GM13976 (cell line): Measurements from ENCODE around the gene NPFFR2.

Experiments used
- DNase-seq: peaks from one replicate; pipeline ENCODE4 v3.0.0; 2012; ENCODE audit warnings: low spot score
- in situ Hi-C: fragments of 300-500 bp; cut with MboI; formaldehyde crosslinking; loops from one replicate; pipeline ENCODE4 v1.12.0; 2022; ENCODE audit warnings: low sequenced_read_pairs, mixed read lengths, inconsistent platforms; ENCODE audit not compliant: unreplicated experiment
- TF ChIP-seq, protein P1 (sequence below): IDR thresholded peaks from 2 replicates; pipeline ENCODE4 v1.5.1; 2012; ENCODE audit warnings: borderline replicate concordance, mild to moderate bottlenecking; ENCODE audit not compliant: insufficient read depth; ENCODE audit errors: extremely low read depth, missing control alignments, control extremely low read depth

The NPFFR2 gene

DNA sequence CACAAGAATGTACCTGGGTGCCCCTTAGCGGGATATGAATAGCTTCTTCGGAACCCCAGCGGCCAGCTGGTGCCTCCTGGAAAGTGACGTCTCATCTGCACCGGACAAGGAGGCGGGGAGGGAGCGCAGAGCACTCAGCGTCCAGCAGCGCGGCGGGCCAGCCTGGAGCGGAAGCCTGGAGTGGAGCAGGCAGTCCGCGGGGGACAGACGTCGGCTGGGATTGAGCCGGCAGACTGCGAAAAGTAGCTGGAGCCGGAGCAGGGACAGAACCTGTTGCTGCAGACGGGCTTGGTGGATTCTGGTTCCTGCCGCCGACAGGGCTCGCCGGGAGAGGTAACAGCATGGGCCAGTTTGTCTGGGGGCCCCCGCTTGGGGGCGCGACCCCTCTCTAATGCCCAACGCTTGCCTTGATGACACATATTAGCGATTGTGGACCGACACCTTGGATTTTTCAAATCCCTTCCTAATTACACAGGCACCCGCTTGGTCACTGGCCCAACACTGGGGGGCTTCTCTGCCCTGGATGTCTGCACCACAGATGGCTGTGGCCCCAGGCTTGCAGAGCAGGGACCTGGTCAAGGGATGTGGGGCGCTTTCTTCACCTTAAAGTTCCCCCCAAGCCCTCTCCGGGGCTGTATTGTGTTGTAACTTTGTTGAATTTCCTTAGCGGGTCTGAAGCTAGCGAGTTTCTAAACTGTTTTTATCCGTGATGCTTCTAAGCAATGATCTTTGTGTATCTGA, at the start of gene NPFFR2:
Gene NPFFR2 (plus strand): TSS at position 133 of the 741 bp plus-strand sequence. CDS start 96,592 bp downstream, outside the sequence.
- DNase-seq, result peak; percentile 13
- in situ Hi-C loops, result no loop called here
- TF ChIP-seq, protein P1, sequence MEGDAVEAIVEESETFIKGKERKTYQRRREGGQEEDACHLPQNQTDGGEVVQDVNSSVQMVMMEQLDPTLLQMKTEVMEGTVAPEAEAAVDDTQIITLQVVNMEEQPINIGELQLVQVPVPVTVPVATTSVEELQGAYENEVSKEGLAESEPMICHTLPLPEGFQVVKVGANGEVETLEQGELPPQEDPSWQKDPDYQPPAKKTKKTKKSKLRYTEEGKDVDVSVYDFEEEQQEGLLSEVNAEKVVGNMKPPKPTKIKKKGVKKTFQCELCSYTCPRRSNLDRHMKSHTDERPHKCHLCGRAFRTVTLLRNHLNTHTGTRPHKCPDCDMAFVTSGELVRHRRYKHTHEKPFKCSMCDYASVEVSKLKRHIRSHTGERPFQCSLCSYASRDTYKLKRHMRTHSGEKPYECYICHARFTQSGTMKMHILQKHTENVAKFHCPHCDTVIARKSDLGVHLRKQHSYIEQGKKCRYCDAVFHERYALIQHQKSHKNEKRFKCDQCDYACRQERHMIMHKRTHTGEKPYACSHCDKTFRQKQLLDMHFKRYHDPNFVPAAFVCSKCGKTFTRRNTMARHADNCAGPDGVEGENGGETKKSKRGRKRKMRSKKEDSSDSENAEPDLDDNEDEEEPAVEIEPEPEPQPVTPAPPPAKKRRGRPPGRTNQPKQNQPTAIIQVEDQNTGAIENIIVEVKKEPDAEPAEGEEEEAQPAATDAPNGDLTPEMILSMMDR, result no peak

DNA sequence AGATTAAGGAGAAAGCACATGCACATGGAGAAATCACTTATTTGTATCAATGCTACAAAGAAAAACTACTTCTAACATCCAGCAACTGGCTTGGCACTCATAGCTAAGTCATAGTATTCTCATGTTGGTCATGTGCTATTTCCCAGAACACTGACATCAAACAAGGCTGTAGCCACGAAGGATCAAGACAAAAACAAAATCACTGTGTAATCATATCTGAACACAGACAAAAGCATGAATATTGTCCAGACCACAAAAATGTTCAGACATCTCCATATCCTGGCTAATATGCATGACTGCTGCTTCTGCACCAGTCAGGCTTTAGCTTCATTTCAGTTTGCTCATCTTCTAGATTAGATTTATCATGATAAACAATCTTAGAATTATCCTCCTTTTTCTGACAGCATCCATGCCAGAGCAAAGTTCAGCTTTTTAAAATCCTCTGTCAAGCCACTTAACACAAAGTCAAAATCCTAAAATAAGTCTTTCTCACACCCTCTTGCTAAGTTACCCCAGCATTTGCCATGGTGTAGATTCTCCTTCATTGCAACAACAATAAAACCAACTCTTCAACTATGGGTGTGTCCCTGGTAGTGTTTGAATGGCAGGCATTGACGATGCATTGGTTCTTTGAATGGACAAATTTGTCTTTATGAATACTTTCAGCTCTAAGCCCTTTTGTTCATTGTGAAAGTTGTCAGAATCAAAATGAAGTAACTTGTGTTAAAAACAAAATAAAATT, 39.1 kb upstream of the NPFFR2 start:
- in situ Hi-C loops, result no loop called here
- DNase-seq, result no peak
- TF ChIP-seq, protein P1, result no peak

DNA sequence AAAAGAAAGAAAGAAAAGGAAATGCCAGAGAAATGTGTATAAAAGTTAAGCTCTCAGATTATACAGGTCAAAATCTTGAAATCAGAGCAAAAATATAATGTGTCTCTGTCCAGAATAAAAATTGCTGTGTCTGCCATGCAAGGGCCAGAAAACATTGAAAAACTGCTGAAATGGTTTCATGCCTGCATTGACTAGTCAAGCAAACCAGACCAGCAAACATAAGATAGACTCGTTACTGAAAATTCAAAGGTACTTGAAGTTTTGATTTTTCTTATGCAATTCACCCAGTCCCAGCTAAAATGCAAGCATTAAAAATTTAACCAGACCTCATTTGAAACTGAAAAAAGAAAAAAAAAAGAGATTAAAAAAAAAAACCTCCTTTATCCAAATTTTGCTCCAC, 37.2 kb upstream of the NPFFR2 start:
- TF ChIP-seq, protein P1, result no peak
- in situ Hi-C loops, result no loop called here
- no peak for DNase-seq

DNA sequence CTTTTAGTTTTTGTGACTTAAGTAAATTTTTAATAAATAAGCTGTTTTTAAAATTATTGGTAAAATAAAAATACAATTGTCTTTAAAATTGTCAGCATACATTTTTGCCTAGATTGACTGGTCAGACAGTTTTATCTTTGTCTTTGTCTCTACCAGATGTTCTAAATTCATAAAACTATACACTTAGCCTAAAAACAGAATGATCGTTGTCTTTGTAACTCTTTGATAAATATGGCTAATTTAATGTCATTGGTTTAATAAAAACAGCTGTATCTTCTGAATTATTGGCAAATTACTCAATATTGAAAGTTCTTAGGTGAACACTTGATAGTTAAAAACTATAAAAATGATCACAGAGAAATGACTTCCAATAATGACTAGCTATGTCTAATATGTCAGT, 36.5 kb upstream of the NPFFR2 start:
- no peak for DNase-seq
- in situ Hi-C loops, result no loop called here
- TF ChIP-seq, protein P1, result no peak

DNA sequence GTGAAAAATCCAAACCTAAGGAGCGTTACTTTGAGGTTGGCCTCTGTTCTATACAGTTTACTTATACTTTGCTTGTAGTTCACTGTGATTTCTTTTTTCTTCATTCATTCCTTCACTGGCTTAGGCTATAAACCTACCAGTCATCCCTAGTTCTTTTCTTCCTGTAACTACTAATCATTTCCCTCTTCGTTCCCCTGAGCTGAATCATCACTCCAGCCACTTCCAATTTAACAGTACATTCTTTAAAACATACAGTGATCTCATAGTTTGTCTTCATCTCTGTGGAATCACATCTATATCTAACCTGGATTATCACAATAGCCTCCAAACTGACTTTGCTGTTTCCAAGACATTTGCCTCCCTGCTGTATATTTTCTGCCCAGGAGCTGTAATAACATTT, 25.2 kb upstream of the NPFFR2 start:
- TF ChIP-seq, protein P1, result no peak
- no peak for DNase-seq
- in situ Hi-C loops, result no loop called here

DNA sequence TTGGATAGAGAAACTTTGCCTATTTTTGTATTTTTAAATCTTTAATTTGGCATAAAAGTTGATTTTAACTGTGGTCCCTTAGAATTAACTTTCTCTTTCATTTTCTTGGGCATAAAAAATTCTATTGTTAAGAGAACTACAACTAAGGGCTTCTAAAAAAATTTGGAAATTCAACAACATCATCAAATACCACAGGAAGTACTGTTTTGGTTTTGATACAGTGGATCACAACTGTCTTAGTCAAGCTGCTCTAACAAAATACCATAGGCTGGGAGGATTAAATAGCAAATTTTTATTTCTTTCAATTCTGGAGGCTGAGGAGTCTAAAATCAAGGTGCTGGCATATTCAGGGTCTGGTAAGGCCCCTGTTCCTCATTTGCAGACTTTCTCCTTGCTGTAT, 19.9 kb upstream of the NPFFR2 start:
- in situ Hi-C loops, result no loop called here
- TF ChIP-seq, protein P1, result no peak

More for the DNA sequence above, 19.9 kb upstream of the NPFFR2 start:
- no peak for DNase-seq
